ENCODE measurements around the gene TAF4. TPM values are rescaled to one million over a fixed set of nuclear protein-coding genes. Genes with fewer than 3 reads are reported as not detected.

TAF4 gene
- total and polyA plus RNA-seq, 2 donors (not counting 3 experiments of a cell fraction or from before 2014, with no cell fraction given): 6.1 to 19.5 TPM

GRCh38 chr20:61970357-61970756 is 95.3 kb downstream of the TAF4 start:
- CTCF ChIA-PET: no interaction called here
- FAIRE-seq (no peak), DNase-seq (ENCODE audit: low read depth, low spot score) (no peak)
- Histone ChIP-seq H3K27ac (ENCODE audit: insufficient read depth, low read depth, low read length) (no peak overlapping the region), H3K4me2 (ENCODE audit: insufficient read depth, low read length) (no peak overlapping the region), H3K36me3 (ENCODE audit: control insufficient read depth in 2 of 2, extremely low read depth in 1 of 2, insufficient read depth in 2 of 2, low read length in 2 of 2) (peaks cover 0 to 8% of the 10 kb centered on the region in 2 experiments), H3K9ac (replicated peaks; ENCODE audit: extremely low read depth, insufficient read depth, low read length) (no peak overlapping the region), H3K4me1 (ENCODE audit: control insufficient read depth, extremely low read depth, insufficient read depth, low read length) (no peaks in the 10 kb centered on the region), H4K20me1 (replicated peaks; ENCODE audit: control insufficient read depth, extremely low read depth, insufficient read depth, low read length) (no peaks in the 10 kb centered on the region), H3K79me2 (ENCODE audit: control insufficient read depth, insufficient read depth, low read length) (no peaks in the 10 kb centered on the region), H3K27me3 (ENCODE audit: control insufficient read depth in 2 of 2, insufficient read depth in 2 of 2, low read length in 2 of 2) (peaks cover 0 to under 1% of the 10 kb centered on the region in 2 experiments), H3K4me3 (replicated peaks in 1 of 3; ENCODE audit: insufficient read depth in 1 of 3, low read depth in 1 of 3, low read length in 3 of 3) (no peak overlapping the region), H3K9me1 (replicated peaks; ENCODE audit: control insufficient read depth, extremely low read depth, insufficient read depth, low read length) (no peaks in the 10 kb centered on the region), H3K9me3 (replicated peaks; ENCODE audit: control insufficient read depth, insufficient read depth, low read length) (no peaks in the 10 kb centered on the region), H2AFZ (ENCODE audit: low read depth, low read length) (no peak overlapping the region)
- no TSS peak for BruUV-seq (replicated peaks)
- dilution Hi-C loops (cut with MboI; ENCODE audit: extremely low pct_ligation_motif_present, low sequenced_read_pairs): no loop called here
- TF ChIP-seq FOS (IDR thresholded peaks at IDR 0.05; ENCODE audit: borderline replicate concordance, insufficient read depth, low read length) (no peak), GATA2 (IDR thresholded peaks at IDR 0.05; ENCODE audit: insufficient read depth, insufficient read length, low read depth, low read length) (no peak), JUN (IDR thresholded peaks at IDR 0.05; ENCODE audit: borderline replicate concordance, insufficient read depth, insufficient read length, low read depth) (no peak), POLR2A (IDR thresholded peaks at IDR 0.05; ENCODE audit: low read depth, low read length) (no peak), CTCF (IDR thresholded peaks at IDR 0.05; ENCODE audit: extremely low read depth in 1 of 2, insufficient read depth in 1 of 2, low read depth in 1 of 2, low read length in 2 of 2) (no peak), EZH2 (IDR thresholded peaks at IDR 0.05; ENCODE audit: borderline replicate concordance, low read depth, low read length, severe bottlenecking) (no peak), MYC (IDR thresholded peaks at IDR 0.05; ENCODE audit: low read depth, low read length) (no peak), MAX (IDR thresholded peaks at IDR 0.05; ENCODE audit: insufficient read depth, insufficient read length) (no peak), POLR2AphosphoS5 (IDR thresholded peaks at IDR 0.05; ENCODE audit: insufficient read depth, low read depth, low read length) (no peak)
- intact Hi-C loops (cut with micrococcal nuclease): no loop called here
- POLR2A ChIA-PET: no interaction called here

Measured in endothelial cell of umbilical vein (primary cell).